HUES48 (cell line): ENCODE measurements around the gene PTPRG.

ENCODE experiments used
- H3K27ac ChIP-seq: one replicate; pipeline ENCODE4 v1.7.0; 2013; ENCODE audit warnings: low read depth, low read length, inconsistent platforms
- H3K27me3 ChIP-seq: 2 replicates; pipeline ENCODE4 v1.6.1; 2013; ENCODE audit warnings: mild to moderate bottlenecking, low read length; ENCODE audit not compliant: control insufficient read depth, insufficient read depth
- H3K36me3 ChIP-seq: 2 replicates; pipeline ENCODE4 v1.6.1; 2013; ENCODE audit warnings: low read length; ENCODE audit not compliant: control insufficient read depth, insufficient read depth
- H3K4me1 ChIP-seq: 2 replicates; pipeline ENCODE4 v1.6.1; 2013; ENCODE audit warnings: mild to moderate bottlenecking, low read length; ENCODE audit not compliant: control insufficient read depth, insufficient read depth
- H3K4me3 ChIP-seq: 2 replicates; pipeline ENCODE4 v1.5.1; 2013; ENCODE audit warnings: mild to moderate bottlenecking, low read depth, low read length
- H3K9ac ChIP-seq: 2 replicates; pipeline ENCODE4 v1.6.1; 2013; ENCODE audit warnings: mild to moderate bottlenecking, low read depth, low read length, moderate library complexity
- H3K9me3 ChIP-seq: 2 replicates; pipeline ENCODE4 v1.6.1; 2013; ENCODE audit warnings: low read length; ENCODE audit not compliant: control insufficient read depth, insufficient read depth

The PTPRG gene

GRCh38 chr3:61928039-61928438 is 366.7 kb downstream of the PTPRG start:
- Histone ChIP-seq H3K36me3 (no peaks in the 10 kb centered on the region), H3K4me1 (peaks cover 37% of the 10 kb centered on the region), H3K9ac (no peak overlapping the region), H3K27ac (no peak overlapping the region), H3K27me3 (no peaks in the 10 kb centered on the region), H3K4me3 (no peak overlapping the region), H3K9me3 (no peaks in the 10 kb centered on the region)

- no peaks in the 10 kb centered on the region for H3K36me3 ChIP-seq
- H3K27ac ChIP-seq, result no peak overlapping the region
Measured at GRCh38 chr3:61928776-61929314, 367.5 kb downstream of the PTPRG start.

GRCh38 chr3:61929617-61930016 is 368.2 kb downstream of the PTPRG start:
- no peak overlapping the region for H3K4me3 ChIP-seq
- H3K4me1 ChIP-seq, result peaks cover 35% of the 10 kb centered on the region
- H3K27ac ChIP-seq, result no peak overlapping the region
- no peaks in the 10 kb centered on the region for H3K36me3 ChIP-seq
- 0 out of 2 replicates have a peak, but pooled peaks cover 4% of the 10 kb centered on the region for H3K9me3 ChIP-seq
- no peak overlapping the region for H3K9ac ChIP-seq
- no peaks in the 10 kb centered on the region for H3K27me3 ChIP-seq

More at GRCh38 chr3:61928776-61929314, 367.5 kb downstream of the PTPRG start:
- Histone ChIP-seq H3K9me3 (no peaks in the 10 kb centered on the region), H3K9ac (no peak overlapping the region), H3K4me1 (peaks cover 43% of the 10 kb centered on the region), H3K27me3 (no peaks in the 10 kb centered on the region), H3K4me3 (no peak overlapping the region)

- H3K9me3 ChIP-seq, result 0 out of 2 replicates have a peak, but pooled peaks cover 5% of the 10 kb centered on the region
- no peak overlapping the region for H3K9ac ChIP-seq
- no peaks in the 10 kb centered on the region for H3K27me3 ChIP-seq
- no peak overlapping the region for H3K27ac ChIP-seq
- no peak overlapping the region for H3K4me3 ChIP-seq
- H3K36me3 ChIP-seq, result no peaks in the 10 kb centered on the region
- H3K4me1 ChIP-seq, result peaks cover 33% of the 10 kb centered on the region
Measured at GRCh38 chr3:61932499-61932898, 371.1 kb downstream of the PTPRG start.

- peaks cover 35% of the 10 kb centered on the region for H3K4me1 ChIP-seq
- H3K9me3 ChIP-seq, result 0 out of 2 replicates have a peak, but pooled peaks cover 5% of the 10 kb centered on the region
- H3K36me3 ChIP-seq, result no peaks in the 10 kb centered on the region
- no peaks in the 10 kb centered on the region for H3K27me3 ChIP-seq
- no peak overlapping the region for H3K27ac ChIP-seq
- H3K4me3 ChIP-seq, result no peak overlapping the region
- H3K9ac ChIP-seq, result no peak overlapping the region
Measured at GRCh38 chr3:61933798-61934504, 372.6 kb downstream of the PTPRG start.

GRCh38 chr3:61934505-61934871 is 373.1 kb downstream of the PTPRG start:
- H3K9me3 ChIP-seq, result 0 out of 2 replicates have a peak, but pooled peaks cover 5% of the 10 kb centered on the region
- no peak overlapping the region for H3K27ac ChIP-seq
- no peaks in the 10 kb centered on the region for H3K36me3 ChIP-seq
- H3K4me3 ChIP-seq, result no peak overlapping the region
- no peak overlapping the region for H3K9ac ChIP-seq
- H3K4me1 ChIP-seq, result peaks cover 35% of the 10 kb centered on the region
- H3K27me3 ChIP-seq, result no peaks in the 10 kb centered on the region

GRCh38 chr3:61935814-61936213 is 374.4 kb downstream of the PTPRG start:
- no peak overlapping the region for H3K27ac ChIP-seq
- 0 out of 2 replicates have a peak, but pooled peaks cover 5% of the 10 kb centered on the region for H3K9me3 ChIP-seq
- no peak overlapping the region for H3K4me3 ChIP-seq
- no peaks in the 10 kb centered on the region for H3K27me3 ChIP-seq
- no peaks in the 10 kb centered on the region for H3K36me3 ChIP-seq
- H3K9ac ChIP-seq, result no peak overlapping the region
- H3K4me1 ChIP-seq, result peaks cover 35% of the 10 kb centered on the region

GRCh38 chr3:61936344-61936937 is 375.1 kb downstream of the PTPRG start:
- Histone ChIP-seq H3K9me3 (0 out of 2 replicates have a peak, but pooled peaks cover 5% of the 10 kb centered on the region), H3K9ac (no peak overlapping the region), H3K4me3 (no peak overlapping the region)

GRCh38 chr3:61937477-61937876 is 376.1 kb downstream of the PTPRG start:
- H3K36me3 ChIP-seq, result no peaks in the 10 kb centered on the region
- peak overlapping the region; percentile 11 for H3K27ac ChIP-seq
- H3K4me3 ChIP-seq, result no peak overlapping the region
- H3K4me1 ChIP-seq, result peaks cover 24% of the 10 kb centered on the region
- H3K9me3 ChIP-seq, result 0 out of 2 replicates have a peak, but pooled peaks cover 5% of the 10 kb centered on the region
- H3K27me3 ChIP-seq, result no peaks in the 10 kb centered on the region
- H3K9ac ChIP-seq, result no peak overlapping the region

More at GRCh38 chr3:61936344-61936937, 375.1 kb downstream of the PTPRG start:
- Histone ChIP-seq H3K4me1 (peaks cover 34% of the 10 kb centered on the region), H3K36me3 (no peaks in the 10 kb centered on the region), H3K27ac (no peak overlapping the region), H3K27me3 (no peaks in the 10 kb centered on the region)

- H3K4me1 ChIP-seq, result peaks cover 16% of the 10 kb centered on the region
- no peaks in the 10 kb centered on the region for H3K36me3 ChIP-seq
- H3K9ac ChIP-seq, result no peak overlapping the region
- no peak overlapping the region for H3K27ac ChIP-seq
- H3K27me3 ChIP-seq, result no peaks in the 10 kb centered on the region
- H3K4me3 ChIP-seq, result no peak overlapping the region
- H3K9me3 ChIP-seq, result 0 out of 2 replicates have a peak, but pooled peaks cover 5% of the 10 kb centered on the region
Measured at GRCh38 chr3:61938878-61939549, 377.6 kb downstream of the PTPRG start.
